Suprapubic skin (tissue), 3 donors: ENCODE data around the gene GYPC.

ENCODE experiments used
- POLR2AphosphoS5 ChIP-seq, 3 donors: sonication (generic); formaldehyde crosslinking; IDR thresholded peaks; one replicate each; pipeline ENCODE4 v1.6.1; 2017; ENCODE audit warnings: antibody characterized with exemption in 3 of 3
- TF ChIP-seq, protein P1 (sequence below), 2 donors: fragments of 200-600 bp in 1 of 2; fragments of 450-650 bp in 1 of 2; sonication (generic) in 1 of 2; IDR thresholded peaks; one replicate each; pipeline ENCODE4 v1.5.1; 2016 to 2019; ENCODE audit warnings: antibody characterized with exemption in 2 of 2, mild to moderate bottlenecking in 1 of 2, moderate library complexity in 1 of 2

DNA sequence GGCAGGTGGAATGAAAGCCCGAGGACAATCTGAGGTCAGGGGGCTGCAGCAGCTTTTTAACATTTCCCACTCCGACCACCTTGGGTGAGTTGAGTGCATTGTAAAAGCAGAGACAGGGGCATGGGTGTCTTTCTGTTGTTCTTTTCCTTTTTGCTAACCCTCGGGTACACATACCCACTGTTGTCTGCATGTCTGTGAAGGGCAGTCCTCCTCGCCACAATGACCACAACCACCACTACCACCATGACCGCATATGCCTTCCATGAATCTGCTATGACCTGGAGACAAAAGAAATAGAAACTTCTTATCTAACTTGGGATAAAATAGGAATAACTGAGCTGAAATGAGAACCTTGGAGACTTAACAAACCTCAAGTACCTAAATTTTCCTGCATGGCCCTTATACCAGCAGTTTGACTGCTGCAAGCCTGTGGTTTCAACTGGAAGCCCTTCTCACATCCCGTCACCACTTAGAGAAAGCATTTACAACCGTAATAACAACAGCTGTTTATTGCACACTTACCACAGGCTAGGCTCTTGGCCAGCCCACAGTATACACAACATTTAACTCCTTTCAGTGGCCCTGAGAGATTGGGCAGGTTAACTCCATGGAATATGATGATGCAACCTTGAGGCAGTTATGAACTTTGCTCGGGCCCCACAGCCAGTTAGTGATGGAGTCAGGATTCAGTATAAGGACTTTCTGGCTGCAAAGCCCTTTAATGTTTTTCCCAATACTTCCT lies 80.3 kb downstream of the GYPC start:
- TF ChIP-seq, protein P1, sequence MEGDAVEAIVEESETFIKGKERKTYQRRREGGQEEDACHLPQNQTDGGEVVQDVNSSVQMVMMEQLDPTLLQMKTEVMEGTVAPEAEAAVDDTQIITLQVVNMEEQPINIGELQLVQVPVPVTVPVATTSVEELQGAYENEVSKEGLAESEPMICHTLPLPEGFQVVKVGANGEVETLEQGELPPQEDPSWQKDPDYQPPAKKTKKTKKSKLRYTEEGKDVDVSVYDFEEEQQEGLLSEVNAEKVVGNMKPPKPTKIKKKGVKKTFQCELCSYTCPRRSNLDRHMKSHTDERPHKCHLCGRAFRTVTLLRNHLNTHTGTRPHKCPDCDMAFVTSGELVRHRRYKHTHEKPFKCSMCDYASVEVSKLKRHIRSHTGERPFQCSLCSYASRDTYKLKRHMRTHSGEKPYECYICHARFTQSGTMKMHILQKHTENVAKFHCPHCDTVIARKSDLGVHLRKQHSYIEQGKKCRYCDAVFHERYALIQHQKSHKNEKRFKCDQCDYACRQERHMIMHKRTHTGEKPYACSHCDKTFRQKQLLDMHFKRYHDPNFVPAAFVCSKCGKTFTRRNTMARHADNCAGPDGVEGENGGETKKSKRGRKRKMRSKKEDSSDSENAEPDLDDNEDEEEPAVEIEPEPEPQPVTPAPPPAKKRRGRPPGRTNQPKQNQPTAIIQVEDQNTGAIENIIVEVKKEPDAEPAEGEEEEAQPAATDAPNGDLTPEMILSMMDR (IDR thresholded peaks at IDR 0.05): no peak
- no peak for TF ChIP-seq POLR2AphosphoS5 (IDR thresholded peaks at IDR 0.05)
